HepG2 (cell line): ENCODE results near the gene PPP1R13L. TPM values are rescaled to one million over a fixed set of nuclear protein-coding genes. Genes with fewer than 3 reads are reported as not detected.

Experiments
- CREB1 ChIP-seq, 2 experiments: fragments of 450-650 bp in 1 of 2; IDR thresholded peaks; 2 replicates each; pipeline ENCODE4 v1.6.1; 2016 to 2017; ENCODE audit warnings: control low read depth in 1 of 2, mild to moderate bottlenecking in 1 of 2, missing compliant biosample characterization in 1 of 2, missing genetic modification characterization in 1 of 2
- E2F2 ChIP-seq: sonication (generic); formaldehyde crosslinking; IDR thresholded peaks from 2 replicates; pipeline ENCODE4 v1.4.0; 2020; ENCODE audit warnings: missing genetic modification reagents, borderline replicate concordance
- ELF3 ChIP-seq: IDR thresholded peaks from 2 replicates; pipeline ENCODE4 v1.6.1; 2016; ENCODE audit warnings: missing genetic modification reagents, missing compliant biosample characterization
- GATAD2A ChIP-seq: IDR thresholded peaks from 2 replicates; pipeline ENCODE4 v1.6.1; 2016
- GMEB2 ChIP-seq: IDR thresholded peaks from 2 replicates; pipeline ENCODE4 v1.6.1; 2016; ENCODE audit warnings: missing biosample characterization, missing genetic modification reagents, low read depth
- HMG20A ChIP-seq: IDR thresholded peaks from 2 replicates; pipeline ENCODE4 v1.6.1; 2016; ENCODE audit warnings: borderline replicate concordance
- ISL2 ChIP-seq: sonication (generic); formaldehyde crosslinking; IDR thresholded peaks from 2 replicates; pipeline ENCODE4 v1.5.0; 2020; ENCODE audit warnings: missing genetic modification reagents
- MAFK ChIP-seq, 2 experiments: IDR thresholded peaks in 1 of 2; conservative IDR thresholded peaks in 1 of 2; 2 replicates each; pipeline ENCODE4 v1.6.1; 2011; ENCODE audit warnings: improper control_type of control experiment in 2 of 2, low read length in 2 of 2
- MLLT10 ChIP-seq: sonication (generic); formaldehyde crosslinking; IDR thresholded peaks from 2 replicates; pipeline ENCODE4 v1.4.0; 2020; ENCODE audit warnings: missing genetic modification reagents
- NCOA2 ChIP-seq: sonication (generic); formaldehyde crosslinking; IDR thresholded peaks from 2 replicates; pipeline ENCODE4 v1.8.0; 2022; ENCODE audit warnings: inconsistent platforms
- PAXIP1 ChIP-seq: sonication (generic); formaldehyde crosslinking; conservative IDR thresholded peaks from 2 replicates; pipeline ENCODE4 v1.4.0; 2020; ENCODE audit warnings: mild to moderate bottlenecking, missing genetic modification reagents, moderate library complexity
- ZBTB46 ChIP-seq: sonication (generic); formaldehyde crosslinking; IDR thresholded peaks from 2 replicates; pipeline ENCODE4 v1.4.0; 2020; ENCODE audit warnings: mild to moderate bottlenecking, missing genetic modification reagents, borderline replicate concordance
- ZBTB8A ChIP-seq: sonication (generic); formaldehyde crosslinking; IDR thresholded peaks from 2 replicates; pipeline ENCODE4 v1.4.0; 2020; ENCODE audit warnings: mild to moderate bottlenecking, low read depth, missing genetic modification reagents, borderline replicate concordance
- ZEB1 ChIP-seq: IDR thresholded peaks from 2 replicates; pipeline ENCODE4 v1.6.1; 2012; ENCODE audit warnings: mild to moderate bottlenecking, low read depth, inconsistent platforms; ENCODE audit not compliant: insufficient replicate concordance
- ZNF503 ChIP-seq: sonication (generic); formaldehyde crosslinking; IDR thresholded peaks from 2 replicates; pipeline ENCODE4 v1.4.0; 2020; ENCODE audit warnings: missing genetic modification reagents
- ZNF770 ChIP-seq: sonication (generic); formaldehyde crosslinking; IDR thresholded peaks from 2 replicates; pipeline ENCODE4 v1.5.0; 2020; ENCODE audit warnings: mild to moderate bottlenecking, missing genetic modification reagents
- polyA plus RNA-seq, 8 experiments: library from polyadenylated mRNA; depleted of rRNA in 3 of 8; stranded (reverse) in 7 of 8; unstranded in 1 of 8; fragments of >200 nt; fragmentation: Illumina TruSeq in 4 of 8; extraction: Trizol in 4 of 8; gene quantifications; 2 replicates each; pipeline versions ENCODE4 v1.2.1 to v1.2.3, GENCODE V29; 2011 to 2016; ENCODE audit warnings: low read depth in 4 of 8, missing spikeins in 1 of 8, mixed read lengths in 1 of 8; ENCODE audit not compliant: insufficient read depth in 1 of 8
- total RNA-seq, 5 experiments: library from RNA; depleted of rRNA; stranded (reverse); fragments of >200 nt; fragmentation: Illumina TruSeq; extraction: Trizol; gene quantifications; 2 replicates each; pipeline ENCODE4 v1.2.3, GENCODE V29; 2016; ENCODE audit warnings: low read depth in 1 of 5

The PPP1R13L gene
- total and polyA plus RNA-seq, 2 of the 13 experiments (the other 11 are each of a cell fraction or from before 2014, with no cell fraction given), result 1.3 to 6.6 TPM

- peak; percentile 81 for TF ChIP-seq PAXIP1 (CRISPR knock-in tag)
- TF ChIP-seq HMG20A (CRISPR knock-in tag), result peak; percentile 29; the same call in 1 of the 2 replicates
- TF ChIP-seq CREB1 (IDR thresholded peaks at IDR 0.05), result no peak
- no peak for TF ChIP-seq CREB1 (CRISPR knock-in tag; IDR thresholded peaks at IDR 0.05)
- TF ChIP-seq ISL2 (CRISPR knock-in tag), result 0 out of 2 replicates have a peak, but pooled peaks have one; percentile 33
- no peak for TF ChIP-seq E2F2 (CRISPR knock-in tag)
- TF ChIP-seq ZBTB46, result no peak
- peak; percentile 45 for TF ChIP-seq ZEB1
- no peak for TF ChIP-seq MLLT10 (CRISPR knock-in tag)
- TF ChIP-seq ZNF770 (CRISPR knock-in tag), result peak; percentile 96
- peak; percentile 88 for TF ChIP-seq ELF3
- TF ChIP-seq MAFK (conservative IDR thresholded peaks at IDR 0.05 in 1 of 2, IDR thresholded peaks at IDR 0.05 in 1 of 2; ENCODE audit: low read length in 2 of 2), result peak; percentile 26 to 44; a peak in 3 of 4 replicates
- no peak for TF ChIP-seq ZBTB8A
- no peak for TF ChIP-seq GMEB2 (CRISPR knock-in tag)
- peak; percentile 63 for TF ChIP-seq NCOA2 (CRISPR knock-in tag)
- TF ChIP-seq ZNF503 (CRISPR knock-in tag), result 0 out of 2 replicates have a peak, but pooled peaks have one; percentile 35
- TF ChIP-seq GATAD2A, result peak; percentile 71
Observed at GRCh38 chr19:45376045-45376724, 28.7 kb downstream of the PPP1R13L start (continued).
